Brain microvascular endothelial cell (primary cell): ENCODE results near the gene BCORL1.

Source experiments
- DNase-seq: peaks from one replicate; pipeline ENCODE4 v3.0.0-alpha.2; 2020
- H3K27ac ChIP-seq: fragments of 250-450 bp; sonication (Bioruptor Pico); 2 replicates; pipeline ENCODE4 v1.5.1; 2020; ENCODE audit warnings: mild to moderate bottlenecking, moderate library complexity
- H3K27me3 ChIP-seq: fragments of 250-450 bp; sonication (Bioruptor Pico); replicated peaks from 2 replicates; pipeline ENCODE4 v1.5.1; 2020; ENCODE audit warnings: mild to moderate bottlenecking
- H3K36me3 ChIP-seq: fragments of 250-450 bp; sonication (Bioruptor Pico); replicated peaks from 2 replicates; pipeline ENCODE4 v1.5.1; 2020; ENCODE audit warnings: mild to moderate bottlenecking
- H3K4me3 ChIP-seq: 2 replicates; pipeline ENCODE4 v1.5.1; 2011; ENCODE audit warnings: low read depth, mild to moderate bottlenecking, control low read depth, low read length, moderate library complexity
- CTCF ChIP-seq: IDR thresholded peaks from 2 replicates; pipeline ENCODE4 v1.5.1; 2011; ENCODE audit warnings: low read depth, mild to moderate bottlenecking, moderate library complexity, low read length, control low read depth, inconsistent platforms; ENCODE audit errors: missing control alignments
- in situ Hi-C: cut with HindIII; loops from 2 replicates; pipeline ENCODE4 v1.10.0; 2017; ENCODE audit warnings: low sequenced_read_pairs, low pct_ligation_motif_present

The BCORL1 gene

GRCh38 chrX:130097507-130098209 is 115.2 kb downstream of the BCORL1 start:
- DNase-seq: no peak
- in situ Hi-C loops: no loop called here
- no peaks in the 10 kb centered on the region for H3K27me3 ChIP-seq
- no peaks in the 10 kb centered on the region for H3K36me3 ChIP-seq
- H3K27ac ChIP-seq: no peak overlapping the region
- TF ChIP-seq CTCF: no peak
- no peak overlapping the region for H3K4me3 ChIP-seq

GRCh38 chrX:130098210-130098552 is 115.7 kb downstream of the BCORL1 start:
- no peak for TF ChIP-seq CTCF
- in situ Hi-C loops: no loop called here
- DNase-seq: no peak
- H3K27me3 ChIP-seq: no peaks in the 10 kb centered on the region
- H3K27ac ChIP-seq: no peak overlapping the region
- no peaks in the 10 kb centered on the region for H3K36me3 ChIP-seq
- H3K4me3 ChIP-seq: no peak overlapping the region

- no peaks in the 10 kb centered on the region for H3K36me3 ChIP-seq
- no peak for DNase-seq
- H3K4me3 ChIP-seq: no peak overlapping the region
- no peaks in the 10 kb centered on the region for H3K27me3 ChIP-seq
- no peak overlapping the region for H3K27ac ChIP-seq
- in situ Hi-C loops: no loop called here
- no peak for TF ChIP-seq CTCF
Observed at GRCh38 chrX:130100180-130100579, 117.7 kb downstream of the BCORL1 start.

GRCh38 chrX:130103605-130104004 is 121.2 kb downstream of the BCORL1 start:
- TF ChIP-seq CTCF: no peak
- Histone ChIP-seq H3K4me3 (no peak overlapping the region), H3K27ac (no peak overlapping the region), H3K36me3 (no peaks in the 10 kb centered on the region), H3K27me3 (no peaks in the 10 kb centered on the region)
- in situ Hi-C loops: no loop called here
- no peak for DNase-seq

GRCh38 chrX:130105244-130105643 is 122.8 kb downstream of the BCORL1 start:
- in situ Hi-C loops: no loop called here
- no peaks in the 10 kb centered on the region for H3K27me3 ChIP-seq
- H3K4me3 ChIP-seq: no peak overlapping the region
- TF ChIP-seq CTCF: no peak
- no peak overlapping the region for H3K27ac ChIP-seq
- no peaks in the 10 kb centered on the region for H3K36me3 ChIP-seq
- DNase-seq: no peak

- in situ Hi-C loops: no loop called here
- H3K27ac ChIP-seq: no peak overlapping the region
Observed at GRCh38 chrX:130106071-130106470, 123.6 kb downstream of the BCORL1 start.

More at GRCh38 chrX:130106071-130106470, 123.6 kb downstream of the BCORL1 start:
- Histone ChIP-seq H3K4me3 (no peak overlapping the region), H3K27me3 (no peaks in the 10 kb centered on the region), H3K36me3 (no peaks in the 10 kb centered on the region)
- DNase-seq: no peak
- TF ChIP-seq CTCF: no peak
